ENCODE data around the gene SPEF1. TPM values are rescaled to one million over a fixed set of nuclear protein-coding genes. Genes with fewer than 3 reads are reported as not detected.

The SPEF1 gene
- total and polyA plus RNA-seq, 2 of the 13 experiments (the other 11 are each of a cell fraction or from before 2014, with no cell fraction given): 0.11 to 0.27 TPM

GRCh38 chr20:3768342-3769130 lies 12.7 kb downstream of the SPEF1 start (continued):
- TF ChIP-seq YY1 (IDR thresholded peaks at IDR 0.05; ENCODE audit: insufficient read depth, insufficient replicate concordance, low read depth, low read length): no peak
- no peak for TF ChIP-seq ISL2 (CRISPR knock-in tag; IDR thresholded peaks at IDR 0.05)
- TF ChIP-seq ZBTB1 (CRISPR knock-in tag; IDR thresholded peaks at IDR 0.05; ENCODE audit: borderline replicate concordance): no peak
- peak; percentile 54; the same call in 1 of the 2 replicates for TF ChIP-seq DNMT3B (CRISPR knock-in tag; conservative IDR thresholded peaks at IDR 0.05)
- no peak for TF ChIP-seq ARID2 (CRISPR knock-in tag; IDR thresholded peaks at IDR 0.05; ENCODE audit: borderline replicate concordance)
- 0 out of 2 replicates have a peak, but pooled peaks have one; percentile 34 for TF ChIP-seq KAT7 (CRISPR knock-in tag; IDR thresholded peaks at IDR 0.05; ENCODE audit: borderline replicate concordance)
- peak; percentile 27; the same call in 1 of the 2 replicates for TF ChIP-seq YEATS2 (CRISPR knock-in tag; IDR thresholded peaks at IDR 0.05; ENCODE audit: borderline replicate concordance)
- TF ChIP-seq HNRNPK (IDR thresholded peaks at IDR 0.05; ENCODE audit: low read depth, low read length, poor library complexity, severe bottlenecking): peak; percentile 79
- TF ChIP-seq ZNF629 (CRISPR knock-in tag; conservative IDR thresholded peaks at IDR 0.05): no peak
- TF ChIP-seq ATF7 (IDR thresholded peaks at IDR 0.05): no peak
- TF ChIP-seq ATF7 (CRISPR knock-in tag; IDR thresholded peaks at IDR 0.05): peak; percentile 34; the same call in 1 of the 2 replicates
- no peak for TF ChIP-seq HMG20A (CRISPR knock-in tag; IDR thresholded peaks at IDR 0.05; ENCODE audit: borderline replicate concordance)
- TF ChIP-seq DPF2 (CRISPR knock-in tag; IDR thresholded peaks at IDR 0.05; ENCODE audit: borderline replicate concordance, low read depth): no peak; the same call in 1 of the 2 replicates
- TF ChIP-seq KMT2A (CRISPR knock-in tag; IDR thresholded peaks at IDR 0.05): peak; percentile 23; the same call in 1 of the 2 replicates
- TF ChIP-seq PLRG1 (conservative IDR thresholded peaks at IDR 0.05): no peak
- TF ChIP-seq ZNF564 (CRISPR knock-in tag; IDR thresholded peaks at IDR 0.05): no peak
- TF ChIP-seq CAMTA2 (CRISPR knock-in tag; IDR thresholded peaks at IDR 0.05; ENCODE audit: borderline replicate concordance): peak; percentile 67; the same call in 1 of the 2 replicates
- peak; percentile 38 for TF ChIP-seq IKZF5 (CRISPR knock-in tag; IDR thresholded peaks at IDR 0.05)
- no peak for TF ChIP-seq AKAP8 (CRISPR knock-in tag; IDR thresholded peaks at IDR 0.05)
- TF ChIP-seq SMARCC2 (IDR thresholded peaks at IDR 0.05): no peak
- TF ChIP-seq ZNF776 (CRISPR knock-in tag; IDR thresholded peaks at IDR 0.05): 0 out of 2 replicates have a peak, but pooled peaks have one; percentile 20
- TF ChIP-seq GATAD1 (CRISPR knock-in tag; IDR thresholded peaks at IDR 0.05): 0 out of 2 replicates have a peak, but pooled peaks have one; percentile 22
- 0 out of 2 replicates have a peak, but pooled peaks have one; percentile 80 for TF ChIP-seq ZNF451 (CRISPR knock-in tag; IDR thresholded peaks at IDR 0.05)
- no peak for TF ChIP-seq NFIB (CRISPR knock-in tag; IDR thresholded peaks at IDR 0.05; ENCODE audit: borderline replicate concordance)
- TF ChIP-seq GATA4 (IDR thresholded peaks at IDR 0.05; ENCODE audit: borderline replicate concordance, low read depth): no peak
- TF ChIP-seq ZBTB20 (CRISPR knock-in tag; IDR thresholded peaks at IDR 0.05; ENCODE audit: borderline replicate concordance, low read depth): no peak; the same call in 1 of the 2 replicates
- TF ChIP-seq ATAD3A (CRISPR knock-in tag; IDR thresholded peaks at IDR 0.05): no peak
- 0 out of 2 replicates have a peak, but pooled peaks have one; percentile 5 for TF ChIP-seq ZGPAT (CRISPR knock-in tag; IDR thresholded peaks at IDR 0.05)
- peak; percentile 71; the same call in 1 of the 2 replicates for TF ChIP-seq AHR (CRISPR knock-in tag; IDR thresholded peaks at IDR 0.05)
- no peak for TF ChIP-seq SNRNP70 (IDR thresholded peaks at IDR 0.05; ENCODE audit: low read depth, low read length)
- peak; percentile 25; the same call in 1 of the 2 replicates for TF ChIP-seq SIN3A (IDR thresholded peaks at IDR 0.05; ENCODE audit: borderline replicate concordance, low read depth, low read length)
